ENCODE data around the gene GGPS1.
"Not testable (repeated sequence)": the region's sequence is repeated elsewhere in the genome, so short reads cannot be mapped to it uniquely, and the experiment has no call there.

Gene GGPS1

DNA sequence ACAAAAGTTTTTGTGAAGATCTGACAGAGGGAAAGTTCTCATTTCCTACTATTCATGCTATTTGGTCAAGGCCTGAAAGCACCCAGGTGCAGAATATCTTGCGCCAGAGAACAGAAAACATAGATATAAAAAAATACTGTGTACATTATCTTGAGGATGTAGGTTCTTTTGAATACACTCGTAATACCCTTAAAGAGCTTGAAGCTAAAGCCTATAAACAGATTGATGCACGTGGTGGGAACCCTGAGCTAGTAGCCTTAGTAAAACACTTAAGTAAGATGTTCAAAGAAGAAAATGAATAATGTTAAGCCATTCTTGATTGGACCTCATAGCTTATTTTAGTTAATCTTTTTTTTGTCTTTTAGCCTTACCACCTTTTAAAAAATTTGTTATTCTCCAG, 14.1 kb downstream of the GGPS1 start:
- no peak for DNase-seq

DNA sequence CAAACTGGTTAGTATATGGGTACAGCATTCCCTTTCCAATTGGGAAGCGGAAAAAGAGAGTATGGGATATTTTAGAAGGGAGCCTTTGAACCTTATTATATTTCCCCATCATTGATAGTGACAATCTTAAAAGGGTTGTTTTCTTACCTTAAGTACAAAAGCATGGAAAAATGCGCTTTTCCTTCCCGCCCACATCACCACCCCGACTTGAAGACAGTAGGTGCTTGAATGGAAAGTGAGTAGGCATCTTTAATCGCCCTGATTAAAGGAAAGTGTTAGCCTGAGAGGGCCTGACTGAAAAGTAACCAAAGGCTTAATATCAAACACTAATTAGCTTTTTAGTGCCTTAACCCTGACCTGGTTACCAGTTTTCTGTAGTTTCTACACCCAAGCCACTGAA, 15.4 kb downstream of the GGPS1 start:
- no peak for DNase-seq

DNA sequence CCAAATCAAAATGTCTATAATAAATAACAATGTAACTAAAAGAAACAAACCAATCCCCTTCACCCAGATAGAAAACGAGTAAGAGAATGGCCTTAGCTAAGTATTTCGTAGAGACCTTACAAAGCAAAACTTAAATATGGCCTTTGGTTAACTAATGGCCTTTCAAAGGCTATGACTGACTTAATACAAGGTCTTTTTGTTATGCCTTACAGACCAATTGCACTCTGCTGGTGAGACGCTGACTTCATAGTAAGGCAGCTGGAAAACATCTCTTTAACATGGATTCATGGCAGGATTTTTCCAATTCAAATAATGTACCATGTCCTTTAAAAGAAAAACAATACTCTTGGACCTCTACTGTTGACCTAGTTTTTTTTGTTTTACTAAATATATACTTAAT, 23.1 kb downstream of the GGPS1 start:
- DNase-seq: no peak

GRCh38 chr1:235351898-235352297, 23.5 kb downstream of the GGPS1 start:
- DNase-seq: no peak

DNA sequence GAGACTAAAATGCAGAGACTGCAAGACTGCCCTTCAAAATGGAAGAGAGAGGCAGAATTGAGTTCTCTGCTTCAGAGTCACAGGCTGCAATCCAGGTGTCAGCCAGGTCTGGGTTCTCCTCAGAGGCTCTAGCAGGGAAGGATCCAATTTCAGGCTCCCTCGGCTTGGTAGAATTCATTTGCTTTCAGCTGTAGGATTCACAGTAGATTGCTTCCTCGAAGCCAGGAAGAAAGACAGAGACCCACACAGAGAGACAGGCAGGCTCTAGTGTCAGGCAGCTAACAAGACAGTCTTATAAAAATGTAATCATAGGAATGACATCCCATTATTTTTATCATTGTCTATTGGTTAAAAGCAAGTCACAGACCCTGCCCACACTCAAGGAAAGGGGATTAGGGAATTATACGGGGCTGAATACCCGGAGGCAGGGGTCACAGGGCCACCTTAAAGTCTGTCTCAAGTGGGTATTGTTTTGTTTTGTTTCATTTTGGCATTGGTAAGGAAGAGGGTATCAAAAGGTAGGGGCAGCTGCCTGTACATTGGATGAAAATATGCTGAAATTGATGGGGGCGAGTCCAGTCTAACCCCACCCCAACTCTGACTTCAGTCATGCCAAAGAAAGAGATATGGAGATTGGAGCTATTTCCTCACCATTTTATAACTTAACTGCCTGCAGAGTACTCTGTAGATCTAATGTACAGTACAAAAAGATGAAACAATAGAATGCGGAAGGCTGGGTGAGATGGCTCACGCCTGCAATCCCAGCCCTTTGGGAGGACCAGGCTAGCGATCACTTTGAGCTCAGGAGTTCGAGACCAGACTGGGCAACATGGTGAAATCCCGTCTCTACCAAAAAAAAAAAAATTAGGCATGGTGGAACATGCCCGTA, 29.4 kb downstream of the GGPS1 start:
- no peak for DNase-seq

- no peak for DNase-seq
Observed at GRCh38 chr1:235358899-235359298, 30.5 kb downstream of the GGPS1 start.

GRCh38 chr1:235364189-235364588, 35.8 kb downstream of the GGPS1 start:
- not testable (repeated sequence) for DNase-seq

- DNase-seq: peak; percentile 29 to 47
Observed at GRCh38 chr1:235366286-235366685, 37.9 kb downstream of the GGPS1 start.

- DNase-seq: peak; percentile 90 to 94
Observed at GRCh38 chr1:235367000-235367908, 38.9 kb downstream of the GGPS1 start, which contains the start of gene TBCE. TSS of gene TBCE (plus strand) at chr1:235367427. CDS start at chr1:235380050, 12,623 bp downstream.

DNA sequence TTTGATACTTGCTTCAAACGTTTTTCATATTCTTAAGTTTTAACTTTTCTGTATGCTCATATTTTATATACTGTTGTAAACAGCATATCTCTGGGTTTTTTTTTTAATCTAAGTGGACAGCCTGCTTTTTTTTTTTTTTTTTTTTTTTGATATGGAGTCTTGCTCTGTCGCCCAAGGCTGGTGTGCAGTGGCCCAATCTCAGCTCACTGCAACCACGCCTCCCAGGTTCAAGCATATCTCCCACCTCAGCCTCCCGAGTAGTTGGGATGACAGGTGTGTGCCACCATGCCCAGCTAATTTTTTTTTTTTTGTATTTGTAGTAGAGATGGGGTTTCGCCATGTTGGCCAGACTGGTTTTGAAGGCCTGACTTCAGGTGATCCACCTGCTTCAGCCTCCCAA, 40.1 kb downstream of the GGPS1 start:
- DNase-seq: no peak

DNA sequence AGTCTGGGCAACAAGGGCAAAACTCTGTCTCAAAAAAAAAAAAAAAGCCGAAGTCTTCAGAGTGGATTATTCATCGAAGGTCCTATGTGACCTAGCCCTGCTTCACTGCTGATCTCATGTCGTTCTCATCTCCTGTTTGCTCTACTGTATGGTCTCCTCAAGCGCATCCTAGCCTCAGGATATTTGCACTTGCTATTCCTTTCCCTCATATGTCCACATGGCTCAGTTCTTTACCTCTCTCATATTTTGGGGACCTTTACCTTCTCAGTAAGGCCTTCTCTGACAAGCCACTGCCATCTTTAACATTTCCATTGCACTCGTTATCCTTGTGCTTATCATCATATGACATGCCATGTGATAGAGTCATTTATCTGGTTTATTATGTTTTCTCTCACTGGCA, 41.4 kb downstream of the GGPS1 start:
- no peak for DNase-seq

DNA sequence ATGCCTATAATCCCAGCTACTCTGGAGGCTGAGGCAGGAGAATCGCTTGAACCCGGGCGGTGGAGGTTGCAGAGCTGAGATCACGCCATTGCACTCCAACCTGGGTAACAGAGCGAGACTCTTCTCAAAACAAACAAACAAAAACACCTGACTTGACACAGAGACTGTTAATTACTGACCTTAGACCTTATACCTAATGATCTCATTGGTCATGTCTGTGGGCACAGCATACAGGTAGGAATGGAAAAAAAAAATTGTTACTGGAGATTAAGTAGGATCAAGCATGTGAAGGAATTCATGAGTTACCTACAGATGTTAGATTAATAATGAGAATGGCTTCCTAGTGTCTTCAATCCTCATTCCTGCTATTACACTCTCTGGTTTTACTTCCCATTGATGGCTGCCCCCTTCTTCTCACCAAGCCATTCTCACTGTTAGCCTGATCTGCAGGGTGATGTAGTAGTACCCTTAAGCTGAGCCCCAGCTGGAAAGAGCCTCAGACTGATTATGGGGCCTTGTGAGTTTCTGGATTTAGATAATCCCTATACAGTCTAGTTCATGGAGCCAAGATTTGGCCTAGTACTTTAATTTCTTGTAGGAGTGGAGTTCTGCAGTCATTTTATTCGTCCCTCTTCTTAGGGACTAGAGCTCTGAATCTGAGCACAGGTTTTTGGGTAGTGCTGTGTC, 47.7 kb downstream of the GGPS1 start:
- DNase-seq: no peak

GRCh38 chr1:235378134-235378735, 49.9 kb downstream of the GGPS1 start:
- DNase-seq: not testable (repeated sequence)

DNA sequence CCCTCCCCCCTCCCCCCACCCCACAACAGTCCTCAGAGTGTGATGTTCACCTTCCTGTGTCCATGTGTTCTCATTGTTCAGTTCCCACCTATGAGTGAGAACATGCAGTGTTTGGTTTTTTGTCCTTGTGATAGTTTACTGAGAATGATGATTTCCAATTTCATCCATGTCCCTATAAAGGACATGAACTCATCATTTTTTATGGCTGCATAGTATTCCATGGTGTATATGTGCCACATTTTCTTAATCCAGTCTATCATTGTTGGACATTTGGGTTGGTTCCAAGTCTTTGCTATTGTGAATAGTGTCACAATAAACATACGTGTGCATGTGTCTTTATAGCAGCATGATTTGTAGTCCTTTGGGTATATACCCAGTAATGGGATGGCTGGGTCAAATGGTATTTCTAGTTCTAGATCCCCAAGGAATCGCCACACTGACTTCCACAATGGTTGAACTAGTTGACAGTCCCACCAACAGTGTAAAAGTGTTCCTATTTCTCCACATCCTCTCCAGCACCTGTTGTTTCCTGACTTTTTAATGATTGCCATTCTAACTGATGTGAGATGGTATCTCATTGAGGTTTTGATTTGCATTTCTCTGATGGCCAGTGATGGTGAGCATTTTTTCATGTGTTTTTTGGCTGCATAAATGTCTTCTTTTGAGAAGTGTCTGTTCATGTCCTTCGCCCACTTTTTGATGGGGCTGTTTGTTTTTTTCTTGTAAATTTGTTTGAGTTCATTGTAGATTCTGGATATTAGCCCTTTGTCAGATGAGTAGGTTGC, 53.8 kb downstream of the GGPS1 start:
- not testable (repeated sequence) for DNase-seq

DNA sequence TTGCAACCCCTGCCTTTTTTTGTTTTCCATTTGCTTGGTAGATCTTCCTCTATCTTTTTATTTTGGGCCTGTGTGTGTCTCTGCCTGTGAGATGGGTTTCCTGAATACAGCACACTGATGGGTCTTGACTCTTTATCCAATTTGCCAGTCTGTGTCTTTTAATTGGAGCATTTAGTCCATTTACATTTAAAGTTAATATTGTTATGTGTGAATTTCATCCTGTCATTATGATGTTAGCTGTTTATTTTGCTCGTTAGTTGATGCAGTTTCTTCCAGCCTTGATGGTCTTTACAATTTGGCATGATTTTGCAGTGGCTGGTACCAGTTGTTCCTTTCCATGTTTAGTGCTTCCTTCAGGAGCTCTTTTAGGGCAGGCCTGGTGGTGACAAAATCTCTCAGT, 57.3 kb downstream of the GGPS1 start:
- DNase-seq: not testable (repeated sequence)

DNA sequence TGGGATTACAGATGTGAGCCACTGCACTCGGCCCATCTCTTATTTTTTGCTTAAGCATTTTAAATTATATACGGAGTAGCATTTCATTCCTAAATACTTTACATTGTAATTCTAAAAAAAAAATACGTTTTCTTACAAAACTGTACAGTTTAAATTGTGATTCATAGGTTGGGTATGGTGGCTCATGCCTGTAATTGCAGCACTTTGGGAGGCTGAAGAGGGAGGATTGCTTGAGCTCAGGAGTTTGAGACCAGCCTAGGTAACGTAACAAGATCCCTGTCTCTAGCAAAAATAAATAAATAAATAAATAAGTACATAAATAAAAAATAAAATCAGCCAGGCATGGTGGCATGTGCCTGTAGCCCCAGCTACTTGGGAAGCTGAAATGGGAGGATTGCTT, 63.5 kb downstream of the GGPS1 start:
- DNase-seq: no peak
